Measurements from ENCODE around the gene RASSF9.

The RASSF9 gene

GRCh38 chr12:85821206-85821605 lies 15.0 kb downstream of the RASSF9 start:
- no peak for DNase-seq (ENCODE audit: low read depth)

GRCh38 chr12:85820101-85820500 lies 16.1 kb downstream of the RASSF9 start:
- no peak for DNase-seq (ENCODE audit: low read depth)

GRCh38 chr12:85814741-85815140 lies 21.5 kb downstream of the RASSF9 start:
- no peak for DNase-seq (ENCODE audit: low read depth)

- DNase-seq (ENCODE audit: low read depth) = no peak
Observed at GRCh38 chr12:85814071-85814470, 22.1 kb downstream of the RASSF9 start.

GRCh38 chr12:85809500-85809899 lies 26.7 kb downstream of the RASSF9 start:
- no peak for DNase-seq (ENCODE audit: low read depth)

- DNase-seq (ENCODE audit: low read depth) = no peak
Observed at GRCh38 chr12:85807730-85808129, 28.5 kb downstream of the RASSF9 start.

GRCh38 chr12:85805654-85806053 lies 30.6 kb downstream of the RASSF9 start:
- DNase-seq (ENCODE audit: low read depth) = no peak

GRCh38 chr12:85804663-85805062 lies 31.5 kb downstream of the RASSF9 start:
- no peak for DNase-seq (ENCODE audit: low read depth)

GRCh38 chr12:85803923-85804322 lies 32.3 kb downstream of the RASSF9 start:
- no peak for DNase-seq (ENCODE audit: low read depth)

GRCh38 chr12:85803231-85803630 lies 33.0 kb downstream of the RASSF9 start:
- DNase-seq (ENCODE audit: low read depth) = no peak

- DNase-seq (ENCODE audit: low read depth) = no peak
Observed at GRCh38 chr12:85798122-85798521, 38.1 kb downstream of the RASSF9 start.

- no peak for DNase-seq (ENCODE audit: low read depth)
Observed at GRCh38 chr12:85796001-85796400, 40.2 kb downstream of the RASSF9 start.

- DNase-seq (ENCODE audit: low read depth) = no peak
Observed at GRCh38 chr12:85794531-85794930, 41.7 kb downstream of the RASSF9 start.

GRCh38 chr12:85784096-85784720 lies 52.0 kb downstream of the RASSF9 start:
- no peak for DNase-seq (ENCODE audit: low read depth)

GRCh38 chr12:85782711-85783110 lies 53.5 kb downstream of the RASSF9 start:
- no peak for DNase-seq (ENCODE audit: low read depth)

GRCh38 chr12:85781766-85782165 lies 54.4 kb downstream of the RASSF9 start:
- DNase-seq (ENCODE audit: low read depth) = no peak

- no peak for DNase-seq (ENCODE audit: low read depth)
Observed at GRCh38 chr12:85779768-85780167, 56.4 kb downstream of the RASSF9 start.

- no peak for DNase-seq (ENCODE audit: low read depth)
Observed at GRCh38 chr12:85775091-85775490, 61.1 kb downstream of the RASSF9 start.

GRCh38 chr12:85765453-85765869 lies 70.7 kb downstream of the RASSF9 start:
- DNase-seq (ENCODE audit: low read depth) = no peak

- no peak for DNase-seq (ENCODE audit: low read depth)
Observed at GRCh38 chr12:85759623-85760022, 76.6 kb downstream of the RASSF9 start.

- no peak for DNase-seq (ENCODE audit: low read depth)
Observed at GRCh38 chr12:85759091-85759490, 77.1 kb downstream of the RASSF9 start.

- no peak for DNase-seq (ENCODE audit: low read depth)
Observed at GRCh38 chr12:85755760-85756159, 80.4 kb downstream of the RASSF9 start.
